Lung (tissue), 12 donors: ENCODE data around the gene MUC6. TPM values are rescaled to one million over a fixed set of nuclear protein-coding genes. Genes with fewer than 3 reads are reported as not detected.

ENCODE experiments used
- ATAC-seq: fragments of 200-7000 bp; cut with Tn5 transposase; one replicate; pipeline ENCODE4 v1.9.1; 2020; ENCODE audit warnings: moderate number of reproducible peaks; ENCODE audit not compliant: insufficient read depth, low FRiP score
- DNase-seq, 3 donors: peaks; one replicate each; pipeline ENCODE4 v3.0.0-alpha.2; 2013 to 2017
- H3K27ac ChIP-seq, 2 donors: one replicate each; pipeline ENCODE4 v1.5.1; 2013; ENCODE audit warnings: mild to moderate bottlenecking in 2 of 2, moderate library complexity in 2 of 2, control low read depth in 1 of 2, inconsistent platforms in 1 of 2, low read depth in 1 of 2, low read length in 1 of 2
- H3K27me3 ChIP-seq, 3 donors: one replicate each; pipeline ENCODE4 v1.5.1; 2013; ENCODE audit warnings: low read length in 2 of 3; ENCODE audit not compliant: control insufficient read depth in 3 of 3, insufficient read depth in 3 of 3
- H3K36me3 ChIP-seq, 4 donors: one replicate each; pipeline ENCODE4 v1.5.1; 2013; ENCODE audit warnings: low read length in 4 of 4, mild to moderate bottlenecking in 1 of 4, moderate library complexity in 1 of 4; ENCODE audit not compliant: control insufficient read depth in 4 of 4, insufficient read depth in 4 of 4
- H3K4me1 ChIP-seq, 5 donors: one replicate each; pipeline ENCODE4 v1.5.1; 2013; ENCODE audit warnings: low read length in 5 of 5, mild to moderate bottlenecking in 2 of 5, moderate library complexity in 1 of 5; ENCODE audit not compliant: control insufficient read depth in 5 of 5, insufficient read depth in 5 of 5
- H3K4me3 ChIP-seq: one replicate; pipeline ENCODE4 v1.5.1; 2013; ENCODE audit warnings: mild to moderate bottlenecking, control low read depth, moderate library complexity
- H3K9ac ChIP-seq, 2 donors: one replicate each; pipeline ENCODE4 v1.5.1; 2013; ENCODE audit warnings: low read length in 2 of 2, control low read depth in 1 of 2; ENCODE audit not compliant: insufficient read depth in 1 of 2
- H3K9me3 ChIP-seq, 4 donors: one replicate each; pipeline ENCODE4 v1.5.1; 2013; ENCODE audit warnings: low read length in 3 of 4, mild to moderate bottlenecking in 1 of 4, moderate library complexity in 1 of 4; ENCODE audit not compliant: control insufficient read depth in 4 of 4, insufficient read depth in 3 of 4
- CTCF ChIP-seq: IDR thresholded peaks from 2 replicates; pipeline ENCODE4 v1.5.1; 2012; ENCODE audit warnings: mild to moderate bottlenecking; ENCODE audit errors: control extremely low read depth, extremely low read depth
- WGBS, 2 donors: extraction: QIAGEN DNeasy Blood & Tissue Kit; methylation state at CpG; one replicate each; pipeline ENCODE4 v1.1.7; 2013; 5-methylcytosine and 5-hydroxymethylcytosine counted together
- polyA plus RNA-seq, 2 donors: library from polyadenylated mRNA; stranded (reverse); fragments of 200-250 nt; gene quantifications; one replicate each; pipeline ENCODE4 v1.2.1, GENCODE V29; 2013
- total RNA-seq, 2 donors: library from RNA; depleted of rRNA in 1 of 2; stranded (reverse); fragments of >200 nt in 1 of 2; gene quantifications; one replicate each; pipeline ENCODE4 v1.2.1, GENCODE V29; 2014 to 2021
- donor health status: control.
- donor health status: control.
- donor health status: Bipolar disorder and iron deficiency.
- donor health status: healthy.
- donor health status: DM: yes; HTN: yes; CAD: no.

Gene MUC6
- total and polyA plus RNA-seq, 4 donors: 0.01 to 0.92 (median 0.06) TPM; not detected in 1

GRCh38 chr11:1071571-1072115 lies 35.1 kb upstream of the MUC6 start:
- no peaks in the 10 kb centered on the region for H3K9me3 ChIP-seq
- H3K4me3 ChIP-seq: no peak overlapping the region
- TF ChIP-seq CTCF: no peak
- H3K27me3 ChIP-seq: no peaks in the 10 kb centered on the region
- DNase-seq (no peak), ATAC-seq (no peak)
- WGBS, 2 donors: 81 to 87% methylated on average over 21 of the region's 21 CpGs
- H3K27ac ChIP-seq: no peak overlapping the region
- no peak overlapping the region for H3K9ac ChIP-seq
- no peaks in the 10 kb centered on the region for H3K36me3 ChIP-seq
- peaks cover 0 to 20% (median 12%) of the 10 kb centered on the region in 5 donors for H3K4me1 ChIP-seq

- H3K9me3 ChIP-seq: peaks cover 0 to under 1% (median 0%) of the 10 kb centered on the region in 4 donors
- H3K4me1 ChIP-seq: peaks cover 0 to 20% (median 12%) of the 10 kb centered on the region in 5 donors
- WGBS, 2 donors: 89 to 96% methylated on average over 9 of the region's 9 CpGs
- DNase-seq (no peak), ATAC-seq (no peak)
- no peaks in the 10 kb centered on the region for H3K27me3 ChIP-seq
- no peak overlapping the region for H3K4me3 ChIP-seq
- TF ChIP-seq CTCF: no peak
- H3K36me3 ChIP-seq: no peaks in the 10 kb centered on the region
- no peak overlapping the region for H3K9ac ChIP-seq
- H3K27ac ChIP-seq: no peak overlapping the region
These were observed 34.3 kb upstream of the MUC6 start for GRCh38 chr11:1070594-1071462.

DNA sequence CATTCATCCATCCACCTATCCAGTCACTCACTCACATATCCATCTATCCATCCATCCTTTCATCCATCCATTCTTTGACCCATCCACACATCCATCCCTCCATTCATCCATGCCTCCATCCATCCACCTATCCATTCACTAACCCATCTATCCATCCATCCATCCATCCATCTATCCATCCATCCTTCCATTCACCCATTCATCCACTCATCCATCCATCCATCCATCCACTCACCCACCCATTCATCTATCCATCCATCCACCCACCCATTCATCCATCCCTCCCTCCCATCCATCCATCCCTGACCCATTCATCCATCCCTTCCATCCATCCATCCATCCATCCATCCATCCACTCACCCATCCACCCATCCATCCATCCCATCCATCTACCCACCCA lies 33.2 kb upstream of the MUC6 start:
- ATAC-seq (no peak), DNase-seq (no peak)

More for the DNA sequence above, 33.2 kb upstream of the MUC6 start:
- Histone ChIP-seq H3K9me3 (peaks cover 0 to 3% (median 0%) of the 10 kb centered on the region in 4 donors), H3K4me1 (peaks cover 0 to 20% (median 12%) of the 10 kb centered on the region in 5 donors), H3K36me3 (no peaks in the 10 kb centered on the region), H3K27me3 (no peaks in the 10 kb centered on the region), H3K27ac (no peak overlapping the region), H3K9ac (no peak overlapping the region), H3K4me3 (no peak overlapping the region)
- no peak for TF ChIP-seq CTCF
